Loucy (cell line): ENCODE data around the gene OR8G5.
A peak's percentile ranks its signal among the peaks of the same experiment; 100 is the strongest.

ENCODE experiments used
- H2AFZ ChIP-seq: fragments of 200-600 bp; sonication (generic); 2 replicates; pipeline ENCODE4 v1.6.0; 2016; ENCODE audit warnings: antibody characterized with exemption, mild to moderate bottlenecking, low read length, moderate library complexity
- H3F3A ChIP-seq: fragments of 200-600 bp; 2 replicates; pipeline ENCODE4 v1.6.0; 2016; ENCODE audit warnings: antibody characterized with exemption, low read depth, mild to moderate bottlenecking
- H3K27me3 ChIP-seq: fragments of 200-600 bp; sonication (generic); 2 replicates; pipeline ENCODE4 v1.6.1; 2014; ENCODE audit warnings: low read length, mild to moderate bottlenecking; ENCODE audit not compliant: insufficient read depth, poor library complexity, severe bottlenecking
- H3K36me3 ChIP-seq: fragments of 200-600 bp; sonication (generic); 2 replicates; pipeline ENCODE4 v1.6.1; 2016; ENCODE audit warnings: low read length; ENCODE audit not compliant: insufficient read depth
- H3K4me1 ChIP-seq: fragments of 200-600 bp; sonication (generic); 2 replicates; pipeline ENCODE4 v1.5.1; 2014; ENCODE audit warnings: low read length, mild to moderate bottlenecking; ENCODE audit not compliant: insufficient read depth, poor library complexity, severe bottlenecking
- H3K4me2 ChIP-seq: fragments of 200-600 bp; sonication (generic); 2 replicates; pipeline ENCODE4 v1.6.0; 2014; ENCODE audit warnings: antibody characterized with exemption, low read length, low read depth, mild to moderate bottlenecking; ENCODE audit not compliant: poor library complexity, severe bottlenecking
- H3K4me3 ChIP-seq: fragments of 200-600 bp; sonication (generic); 2 replicates; pipeline ENCODE4 v1.5.1; 2014; ENCODE audit warnings: low read length, mild to moderate bottlenecking, mixed read lengths; ENCODE audit not compliant: poor library complexity, severe bottlenecking
- H3K79me2 ChIP-seq: fragments of 200-600 bp; sonication (generic); 2 replicates; pipeline ENCODE4 v1.6.1; 2014; ENCODE audit warnings: low read length; ENCODE audit not compliant: insufficient read depth
- H3K9ac ChIP-seq: fragments of 200-600 bp; sonication (generic); 2 replicates; pipeline ENCODE4 v1.6.0; 2014; ENCODE audit warnings: mild to moderate bottlenecking, low read depth, low read length, moderate library complexity; ENCODE audit not compliant: poor library complexity, severe bottlenecking
- H3K9me2 ChIP-seq: fragments of 200-600 bp; sonication (generic); replicated peaks from 2 replicates; pipeline ENCODE4 v1.6.1; 2016; ENCODE audit warnings: low read depth, low read length, mixed read lengths
- H3K9me3 ChIP-seq: fragments of 200-600 bp; sonication (generic); 2 replicates; pipeline ENCODE4 v1.6.1; 2014; ENCODE audit warnings: mild to moderate bottlenecking, antibody characterized with exemption, low read length, low read depth; ENCODE audit not compliant: insufficient read depth
- H4K20me1 ChIP-seq: fragments of 200-600 bp; sonication (generic); 2 replicates; pipeline ENCODE4 v1.6.0; 2014; ENCODE audit warnings: antibody characterized with exemption, low read length, mild to moderate bottlenecking; ENCODE audit not compliant: insufficient read depth, poor library complexity, severe bottlenecking
- EZH2phosphoT487 ChIP-seq: fragments of 200-600 bp; IDR thresholded peaks from 2 replicates; pipeline ENCODE4 v1.6.1; 2018; ENCODE audit warnings: antibody characterized with exemption, mild to moderate bottlenecking, moderate library complexity, borderline replicate concordance
- TF ChIP-seq, protein P1 (sequence below): fragments of 200-600 bp; sonication (generic); conservative IDR thresholded peaks from 2 replicates; pipeline ENCODE4 v1.5.1; 2014; ENCODE audit warnings: mild to moderate bottlenecking, antibody characterized with exemption, low read length

OR8G5 gene

DNA sequence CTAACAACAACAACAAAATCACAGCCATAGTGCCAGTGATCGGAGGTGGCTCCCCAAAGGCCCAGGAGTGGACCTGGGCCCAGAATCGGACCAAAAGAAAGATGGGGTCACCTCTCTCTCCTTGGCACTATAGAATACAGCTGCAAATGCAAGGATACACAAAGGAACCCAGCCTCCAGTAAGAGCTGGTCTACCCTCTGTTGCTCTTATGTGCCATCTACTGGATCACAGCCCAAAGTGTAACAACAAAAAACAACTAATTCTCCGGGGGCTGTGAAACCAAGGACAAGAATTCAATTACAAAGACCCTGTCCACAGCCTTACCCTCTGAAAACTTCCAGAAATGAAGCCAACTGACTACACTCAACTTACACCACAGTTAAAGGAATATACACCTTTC is 21.6 kb downstream of the OR8G5 start:
- no peak overlapping the region for H3K4me2 ChIP-seq
- no peak for TF ChIP-seq EZH2phosphoT487
- TF ChIP-seq, protein P1, sequence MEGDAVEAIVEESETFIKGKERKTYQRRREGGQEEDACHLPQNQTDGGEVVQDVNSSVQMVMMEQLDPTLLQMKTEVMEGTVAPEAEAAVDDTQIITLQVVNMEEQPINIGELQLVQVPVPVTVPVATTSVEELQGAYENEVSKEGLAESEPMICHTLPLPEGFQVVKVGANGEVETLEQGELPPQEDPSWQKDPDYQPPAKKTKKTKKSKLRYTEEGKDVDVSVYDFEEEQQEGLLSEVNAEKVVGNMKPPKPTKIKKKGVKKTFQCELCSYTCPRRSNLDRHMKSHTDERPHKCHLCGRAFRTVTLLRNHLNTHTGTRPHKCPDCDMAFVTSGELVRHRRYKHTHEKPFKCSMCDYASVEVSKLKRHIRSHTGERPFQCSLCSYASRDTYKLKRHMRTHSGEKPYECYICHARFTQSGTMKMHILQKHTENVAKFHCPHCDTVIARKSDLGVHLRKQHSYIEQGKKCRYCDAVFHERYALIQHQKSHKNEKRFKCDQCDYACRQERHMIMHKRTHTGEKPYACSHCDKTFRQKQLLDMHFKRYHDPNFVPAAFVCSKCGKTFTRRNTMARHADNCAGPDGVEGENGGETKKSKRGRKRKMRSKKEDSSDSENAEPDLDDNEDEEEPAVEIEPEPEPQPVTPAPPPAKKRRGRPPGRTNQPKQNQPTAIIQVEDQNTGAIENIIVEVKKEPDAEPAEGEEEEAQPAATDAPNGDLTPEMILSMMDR = peak; percentile 68
- H3K4me3 ChIP-seq = no peak overlapping the region
- no peaks in the 10 kb centered on the region for H3K36me3 ChIP-seq
- 0 out of 2 replicates have a peak, but pooled peaks cover 2% of the 10 kb centered on the region for H3F3A ChIP-seq
- no peak overlapping the region for H3K9ac ChIP-seq
- H2AFZ ChIP-seq = no peak overlapping the region
- H4K20me1 ChIP-seq = no peaks in the 10 kb centered on the region
- no peaks in the 10 kb centered on the region for H3K9me2 ChIP-seq
- H3K27me3 ChIP-seq = no peaks in the 10 kb centered on the region
- H3K9me3 ChIP-seq = no peaks in the 10 kb centered on the region; the same call in 1 of the 2 replicates
- no peaks in the 10 kb centered on the region for H3K79me2 ChIP-seq
- H3K4me1 ChIP-seq = peaks cover 23% of the 10 kb centered on the region

DNA sequence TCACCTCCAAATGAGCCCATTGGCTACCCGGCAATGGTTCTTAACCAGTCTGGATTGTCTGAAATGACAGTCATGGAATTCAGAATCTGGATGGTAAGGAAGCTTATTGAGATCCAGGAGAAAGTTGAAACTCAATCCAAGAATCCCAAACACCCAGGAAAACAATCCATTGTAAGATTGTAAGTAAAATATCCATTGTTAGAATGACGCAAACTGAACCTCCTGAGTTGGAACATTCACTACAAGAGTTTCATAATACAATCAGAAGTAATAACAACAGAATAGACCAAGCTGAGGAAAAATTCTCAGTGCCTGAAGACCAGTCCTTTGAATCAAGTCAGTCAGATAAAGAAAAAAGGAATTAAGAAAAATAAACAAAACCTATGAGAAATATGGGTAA is 22.1 kb downstream of the OR8G5 start:
- H3K79me2 ChIP-seq = no peaks in the 10 kb centered on the region
- TF ChIP-seq, protein P1 = no peak
- no peak for TF ChIP-seq EZH2phosphoT487
- no peaks in the 10 kb centered on the region for H3K9me2 ChIP-seq
- no peak overlapping the region for H3K9ac ChIP-seq
- no peaks in the 10 kb centered on the region for H3K36me3 ChIP-seq
- H4K20me1 ChIP-seq = no peaks in the 10 kb centered on the region
- H3F3A ChIP-seq = 0 out of 2 replicates have a peak, but pooled peaks cover 2% of the 10 kb centered on the region
- H3K4me1 ChIP-seq = peaks cover 23% of the 10 kb centered on the region
- no peak overlapping the region for H3K4me3 ChIP-seq
- H3K9me3 ChIP-seq = no peaks in the 10 kb centered on the region; the same call in 1 of the 2 replicates
- H3K4me2 ChIP-seq = no peak overlapping the region
- no peak overlapping the region for H2AFZ ChIP-seq
- no peaks in the 10 kb centered on the region for H3K27me3 ChIP-seq

DNA sequence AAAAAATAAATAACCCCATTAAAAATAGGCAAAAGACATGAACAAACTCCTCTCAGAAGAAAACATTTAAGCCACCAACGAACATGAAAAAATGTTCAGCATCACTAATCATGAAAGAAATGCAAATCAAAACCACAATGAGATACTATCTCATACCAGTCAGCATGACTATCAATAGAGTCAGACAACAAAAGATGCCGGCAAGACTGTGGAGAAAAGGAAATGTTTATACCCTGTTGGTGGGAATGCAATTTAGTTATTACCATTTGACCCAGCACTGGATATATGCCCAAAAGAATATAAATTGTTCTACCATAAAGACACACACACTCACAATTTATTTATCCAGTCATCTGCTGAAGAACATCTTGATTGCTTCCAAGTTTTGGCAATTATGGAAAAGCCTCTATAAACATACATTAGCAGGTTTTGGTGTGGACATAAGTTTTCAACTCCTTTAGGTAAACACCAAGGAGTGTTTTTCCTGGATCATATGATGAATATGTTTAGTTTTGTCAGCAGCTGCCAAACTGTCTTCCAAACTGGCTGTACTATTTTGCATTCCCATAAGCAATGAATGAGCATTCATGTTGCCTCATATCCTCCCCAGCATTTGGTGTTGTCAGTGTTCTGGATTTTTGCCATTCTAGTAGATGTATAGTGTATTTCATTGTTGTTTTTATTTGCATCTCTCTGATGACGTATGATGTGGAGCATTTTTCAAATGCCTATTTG is 29.6 kb downstream of the OR8G5 start:
- Histone ChIP-seq H3K79me2 (no peaks in the 10 kb centered on the region), H3K4me1 (no peaks in the 10 kb centered on the region), H3K9me2 (no peaks in the 10 kb centered on the region), H3K36me3 (no peaks in the 10 kb centered on the region), H2AFZ (no peak overlapping the region), H3K4me3 (no peak overlapping the region), H4K20me1 (no peaks in the 10 kb centered on the region), H3K4me2 (no peak overlapping the region), H3K9ac (no peak overlapping the region), H3F3A (no peaks in the 10 kb centered on the region), H3K9me3 (no peaks in the 10 kb centered on the region; the same call in 1 of the 2 replicates), H3K27me3 (peaks cover 4% of the 10 kb centered on the region)
- TF ChIP-seq EZH2phosphoT487 = no peak

DNA sequence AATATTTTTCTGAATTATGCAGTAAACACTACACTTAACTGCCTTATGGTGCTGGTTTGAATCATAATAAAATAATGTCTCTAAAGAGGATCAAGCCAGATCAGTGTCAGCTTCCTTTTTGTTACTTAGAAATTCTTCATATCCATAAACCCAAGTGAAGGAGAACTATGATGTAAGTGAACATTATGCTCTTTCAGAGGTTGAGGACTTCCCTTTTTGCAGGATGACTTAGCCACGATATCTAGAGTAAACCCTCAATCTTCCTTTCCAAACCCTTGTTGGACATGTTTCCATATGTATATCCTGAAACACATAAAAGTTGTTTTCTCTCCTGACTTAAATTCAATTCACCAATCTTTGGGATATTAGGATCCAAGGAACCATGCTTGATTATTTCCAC is 38.5 kb downstream of the OR8G5 start:
- Histone ChIP-seq H3K79me2 (no peaks in the 10 kb centered on the region), H3K4me1 (no peaks in the 10 kb centered on the region), H3K4me2 (no peak overlapping the region), H3K4me3 (no peak overlapping the region), H3F3A (no peaks in the 10 kb centered on the region), H3K9ac (no peak overlapping the region), H3K9me2 (no peaks in the 10 kb centered on the region), H3K27me3 (no peaks in the 10 kb centered on the region), H3K9me3 (no peaks in the 10 kb centered on the region), H2AFZ (no peak overlapping the region), H3K36me3 (no peaks in the 10 kb centered on the region), H4K20me1 (no peaks in the 10 kb centered on the region)
- no peak for TF ChIP-seq EZH2phosphoT487
- TF ChIP-seq, protein P1 = no peak
